NCI-H2171 (cell line): ENCODE results near the gene EVI5L.

Source experiments
- DNase-seq: peaks from one replicate; lab custom pipeline; 2025; lab: John Stamatoyannopoulos, UW

Gene EVI5L

DNA sequence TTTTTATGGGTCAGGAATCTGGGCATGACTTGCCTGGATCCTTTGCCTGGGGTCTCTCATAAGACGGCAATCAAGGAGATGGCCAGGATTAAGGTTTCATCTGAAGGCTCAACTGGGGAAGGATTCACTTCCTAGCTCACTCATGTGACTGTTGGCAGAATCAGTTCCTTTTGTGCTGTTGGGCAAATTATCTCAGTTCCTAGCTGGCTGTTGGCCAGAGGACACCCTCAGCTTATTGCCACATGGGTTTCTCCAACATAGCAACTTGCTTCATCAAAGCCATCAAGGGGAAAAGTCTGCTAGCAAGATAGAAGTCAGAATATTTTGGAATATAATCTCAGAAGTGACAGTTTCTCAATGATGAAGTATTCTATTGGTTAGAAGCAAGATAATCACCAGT lies 12.2 kb upstream of the EVI5L start:
- DNase-seq, result no peak

DNA sequence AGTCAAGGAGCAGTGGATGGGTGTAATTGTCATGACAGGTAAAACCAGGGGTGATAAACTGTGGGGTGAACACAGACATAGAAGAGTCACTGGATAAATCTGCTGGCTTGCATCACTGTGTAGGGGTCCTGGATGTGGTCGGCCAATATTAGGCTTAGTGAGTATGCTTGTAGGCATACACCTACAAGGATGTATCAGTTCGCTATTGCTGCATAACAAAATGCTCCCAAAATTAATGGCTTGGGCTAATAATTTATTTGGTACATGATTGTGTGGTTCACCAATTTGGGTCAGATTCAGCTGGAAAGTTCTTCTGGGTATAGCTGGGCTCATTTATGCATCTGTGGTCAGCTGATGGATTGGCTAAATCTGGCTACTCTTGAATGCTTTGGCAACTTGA lies 11.2 kb upstream of the EVI5L start:
- no peak for DNase-seq

DNA sequence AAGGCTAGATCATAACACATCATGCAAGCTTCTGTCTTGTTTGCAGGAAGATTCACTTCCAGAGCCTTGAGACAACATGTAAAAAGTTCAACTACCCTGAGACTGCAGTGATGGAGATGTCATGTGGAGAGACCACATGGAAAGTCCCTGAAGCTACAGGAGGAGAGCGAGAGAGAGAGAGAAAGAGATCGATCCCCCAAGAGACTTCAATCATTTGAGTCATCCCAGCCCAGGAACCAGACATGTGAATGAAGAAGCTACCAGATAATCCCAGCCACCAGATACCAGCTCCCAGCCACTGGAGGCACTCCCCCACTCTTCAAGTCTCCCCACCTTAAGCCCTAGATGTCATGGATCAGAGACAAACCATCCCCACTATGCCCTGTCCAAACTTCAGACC lies 10.7 kb upstream of the EVI5L start:
- no peak for DNase-seq

DNA sequence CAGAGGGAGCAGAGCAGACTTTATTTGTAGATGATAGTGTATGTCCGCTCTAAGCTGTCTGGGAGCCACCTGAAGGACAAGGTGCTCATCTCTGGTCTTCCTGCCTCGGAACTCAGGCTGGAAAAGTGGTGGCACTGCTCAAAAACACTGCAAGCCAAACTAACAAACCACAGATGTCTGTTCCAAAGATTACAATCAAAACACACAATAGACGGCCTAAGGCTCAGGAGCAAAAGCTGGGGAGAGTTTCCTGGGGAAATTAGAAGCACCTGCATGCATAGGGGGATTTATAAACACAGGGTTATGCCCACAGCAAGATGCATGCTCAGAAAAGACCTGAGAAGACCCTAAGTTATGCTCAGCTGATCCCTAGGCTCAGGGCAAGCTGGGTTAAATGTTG lies 9.4 kb upstream of the EVI5L start:
- DNase-seq, result no peak

DNA sequence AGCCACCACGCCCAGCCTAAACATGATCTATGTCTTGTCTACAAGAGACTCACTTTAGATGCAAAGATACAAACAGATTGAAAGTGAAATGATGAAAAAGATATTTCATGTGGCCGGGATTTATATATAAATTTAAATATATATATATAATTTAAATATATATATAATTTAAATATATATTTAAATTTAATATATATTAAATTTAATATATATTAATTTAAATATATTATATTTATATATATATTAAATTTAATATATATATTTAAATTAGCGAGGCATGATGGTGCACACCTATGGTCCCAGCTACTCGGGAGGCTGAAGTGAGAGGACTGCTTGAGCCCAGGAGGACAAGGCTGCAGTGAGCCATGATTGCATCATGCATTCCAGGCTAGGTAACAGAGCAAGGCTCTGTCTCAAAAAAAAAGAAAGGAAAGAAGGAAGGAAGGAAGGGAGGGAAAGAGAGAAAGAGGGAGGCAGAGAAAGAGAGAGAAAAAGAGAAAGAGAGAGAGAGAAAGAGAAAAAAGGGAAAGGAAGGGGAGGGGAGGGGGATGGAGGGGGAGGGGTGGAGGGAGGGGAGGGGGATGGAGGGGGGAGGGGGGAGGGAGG lies 7.0 kb upstream of the EVI5L start:
- DNase-seq, result no peak

DNA sequence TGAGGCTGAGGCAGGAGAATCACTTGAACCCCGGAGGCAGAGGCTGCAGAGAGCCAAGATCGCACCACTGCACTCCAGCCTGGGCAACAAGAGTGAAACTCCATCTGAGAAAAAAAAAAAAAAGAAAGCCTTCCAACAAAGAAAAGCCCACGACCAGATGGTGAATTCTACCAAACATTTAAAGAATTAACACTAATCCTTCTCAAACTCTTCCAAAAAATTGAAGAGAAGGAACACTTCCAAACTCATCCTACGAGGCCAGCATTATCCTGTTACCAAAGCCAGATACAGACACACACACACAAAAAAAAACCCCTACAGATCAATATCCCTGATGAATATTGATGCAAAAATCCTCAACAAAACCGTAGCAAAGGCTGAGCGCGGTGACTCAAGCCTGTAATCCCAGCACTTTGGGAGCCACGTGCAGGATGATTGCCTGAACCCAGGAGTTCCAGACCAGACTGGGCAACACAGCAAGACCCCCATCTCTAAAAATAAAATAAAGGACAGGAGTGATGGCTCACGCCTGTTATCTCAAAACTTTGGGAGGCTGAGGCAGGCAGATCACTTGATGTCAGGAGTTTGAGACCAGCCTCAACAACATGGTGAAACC lies 6.2 kb upstream of the EVI5L start:
- no peak for DNase-seq

DNA sequence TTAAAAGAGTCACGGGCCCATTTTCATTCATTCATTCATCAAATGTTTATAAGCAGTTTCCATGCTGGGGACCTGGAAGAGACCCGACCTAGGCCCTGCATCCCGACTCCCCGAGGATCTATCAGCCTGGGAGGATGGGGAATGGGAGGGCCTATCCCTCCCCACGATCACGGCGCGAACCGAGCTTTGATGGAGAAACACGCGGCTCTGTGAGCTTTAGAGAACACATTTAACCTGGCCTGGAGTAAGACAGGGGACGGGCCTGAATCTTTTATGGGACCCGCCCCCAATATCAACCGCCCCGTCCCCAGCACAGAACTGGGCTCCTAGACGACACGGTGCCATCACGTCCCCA lies 875 bp upstream of the EVI5L start:
- DNase-seq, result no peak

DNA sequence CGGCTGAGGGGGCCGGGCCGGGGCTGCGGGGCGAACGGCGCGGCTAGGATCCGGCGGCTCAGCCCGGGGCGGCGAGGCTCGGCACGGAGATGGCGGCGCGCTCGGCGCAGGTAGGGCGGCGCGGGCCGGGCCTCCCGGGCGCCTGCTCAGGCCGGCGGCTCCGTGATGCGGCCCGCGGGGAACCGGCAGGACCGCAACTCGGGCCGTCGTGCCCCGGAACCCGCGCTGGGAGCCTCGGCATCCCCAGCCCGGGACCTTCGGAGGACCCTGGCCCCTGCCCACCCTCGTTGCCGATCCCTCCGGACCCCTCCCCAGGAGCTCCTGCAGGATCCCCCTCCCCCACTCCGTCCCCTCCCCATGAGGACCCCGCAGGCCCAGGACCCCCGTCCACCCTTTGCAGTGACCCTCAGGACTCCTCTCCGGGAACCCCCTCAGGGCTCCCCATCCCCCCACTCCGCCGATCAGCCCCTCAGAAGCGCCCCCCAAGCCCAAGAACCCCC lies 304 bp downstream of the EVI5L start:
- DNase-seq, result no peak

DNA sequence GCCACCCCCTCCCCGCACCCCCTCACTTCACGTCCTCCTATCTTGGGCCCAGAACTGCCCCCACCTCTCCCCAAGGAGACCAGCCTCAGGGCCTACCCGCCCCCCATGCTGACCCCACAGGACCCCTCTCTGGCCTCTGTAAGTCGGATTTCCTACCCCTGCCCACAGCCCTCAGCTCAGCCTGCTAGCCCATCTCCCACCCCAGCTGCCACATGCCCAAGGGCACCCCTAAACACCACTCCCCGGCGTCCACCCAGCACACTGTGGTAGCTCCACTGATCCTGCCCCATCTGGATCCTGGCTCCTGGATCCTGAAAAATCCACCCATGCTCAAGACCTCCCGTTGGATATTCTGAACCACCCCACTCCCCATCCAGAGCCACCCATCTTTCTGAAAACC lies 805 bp downstream of the EVI5L start:
- DNase-seq, result no peak

DNA sequence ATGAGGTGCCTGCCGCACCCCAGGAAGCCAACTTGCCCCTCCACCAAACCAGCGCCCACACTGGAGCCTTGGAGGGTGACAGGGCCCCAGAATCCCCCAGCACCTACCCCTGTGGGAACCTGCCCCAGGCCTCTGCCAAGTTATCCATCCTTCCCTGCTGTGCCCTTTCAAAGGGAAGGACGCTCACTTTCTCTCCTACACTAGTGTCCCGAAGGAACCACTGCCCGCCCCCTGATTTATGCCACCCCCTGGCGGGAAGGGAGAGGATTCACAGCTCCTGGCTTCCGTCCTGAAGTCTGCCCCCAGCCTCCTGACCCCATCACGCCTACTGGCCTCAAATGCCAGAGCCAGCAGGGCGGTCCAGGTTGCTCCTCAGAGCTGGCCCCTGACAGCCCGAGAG lies 1.4 kb downstream of the EVI5L start:
- DNase-seq, result no peak

DNA sequence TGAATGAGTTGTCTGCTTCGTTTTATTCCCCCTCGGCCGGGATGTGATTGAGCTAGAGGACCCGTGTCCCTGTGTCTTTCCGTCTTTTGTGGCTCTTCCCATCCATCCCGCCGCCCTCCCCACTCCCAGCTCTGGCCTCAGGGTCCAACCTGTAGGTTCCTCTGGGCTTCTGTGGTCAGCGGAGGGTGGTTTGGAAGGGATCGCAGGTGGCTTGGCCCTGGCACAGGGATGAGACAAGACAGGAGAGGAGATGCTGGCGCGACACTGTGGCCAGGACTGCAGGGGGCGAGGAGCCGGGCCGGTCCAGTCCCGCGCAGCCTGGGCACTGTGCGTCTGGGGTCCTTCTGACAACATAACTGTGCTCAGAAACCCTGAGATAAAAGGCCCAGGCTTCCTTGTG lies 2.0 kb downstream of the EVI5L start:
- no peak for DNase-seq

DNA sequence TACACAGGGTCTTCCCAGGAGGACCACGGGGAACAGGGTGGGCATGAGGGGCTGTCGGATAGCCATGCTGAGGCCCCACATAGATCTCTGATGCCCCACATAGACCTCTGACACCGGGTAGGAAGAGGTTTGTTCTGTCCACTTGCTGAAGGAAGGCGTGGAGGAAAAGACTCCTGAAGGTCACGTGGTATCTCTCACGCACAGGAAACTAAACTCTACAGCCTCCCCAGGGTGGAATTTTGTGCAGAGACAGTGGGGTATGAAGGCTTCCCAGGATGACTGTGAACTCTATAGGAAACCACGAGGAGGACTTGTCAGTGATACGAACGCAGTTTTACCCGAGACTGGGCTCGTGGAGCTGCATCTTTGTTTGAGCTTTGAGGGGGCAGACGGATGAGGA lies 2.8 kb downstream of the EVI5L start:
- no peak for DNase-seq

DNA sequence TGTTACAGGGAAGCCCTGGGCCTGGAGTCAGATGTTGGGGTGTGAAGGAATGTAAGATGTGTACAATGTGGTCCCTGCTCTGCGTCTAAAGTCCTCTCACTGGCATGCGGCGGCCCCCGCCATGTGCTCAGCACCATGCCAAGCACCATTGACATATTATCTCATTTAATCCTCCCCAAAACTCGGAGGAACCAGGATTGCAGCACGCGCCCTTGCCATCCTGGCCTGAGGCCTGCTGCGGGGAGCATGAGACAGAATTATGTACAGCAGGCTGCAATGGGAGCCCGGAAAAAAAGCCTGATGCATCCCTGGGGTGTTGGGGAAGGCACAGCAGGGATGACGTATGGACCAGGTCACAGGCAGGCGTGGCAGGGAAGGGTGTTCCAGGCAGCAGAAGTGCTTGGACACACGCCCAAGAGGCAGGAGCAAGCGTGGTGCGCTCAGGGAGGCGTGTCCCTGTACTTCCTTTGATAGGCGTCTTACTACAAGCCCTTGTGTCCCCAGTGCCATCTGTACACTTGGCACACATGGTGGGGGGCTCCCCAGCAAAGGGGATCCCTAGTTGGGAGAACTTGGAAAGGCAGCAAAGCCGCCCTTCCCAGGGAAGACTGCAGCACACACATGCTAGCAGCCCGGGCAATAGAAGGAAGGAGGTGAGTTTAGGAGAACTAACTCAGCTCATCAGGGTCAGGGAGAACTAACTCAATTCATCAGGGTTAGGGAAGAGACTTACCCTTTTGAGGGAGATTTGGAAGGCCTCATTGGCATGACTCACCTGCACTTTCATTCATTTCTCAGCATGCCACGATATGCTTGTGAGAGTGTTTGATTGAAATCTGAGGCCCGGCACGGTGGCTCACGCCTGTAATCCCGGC lies 3.4 kb downstream of the EVI5L start:
- DNase-seq, result peak; percentile 80

DNA sequence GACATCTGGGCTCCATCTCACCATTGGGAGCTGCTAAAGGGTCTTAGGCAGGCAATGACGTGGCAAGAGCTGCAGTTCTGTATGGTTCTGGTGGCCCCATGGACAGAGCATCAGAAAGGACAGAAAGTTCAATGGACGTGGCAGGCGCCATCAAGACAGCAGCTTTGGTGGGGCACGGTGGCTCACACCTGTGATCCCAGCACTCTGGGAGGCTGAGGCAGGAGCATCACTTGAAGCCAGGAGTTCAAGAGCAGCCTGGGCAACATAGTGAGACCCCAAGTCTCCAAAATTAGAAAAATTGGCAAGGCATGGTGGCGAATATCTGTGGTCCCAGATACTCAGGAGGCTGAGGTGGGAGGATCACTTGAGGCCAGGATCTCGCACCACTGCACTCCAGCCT lies 9.5 kb downstream of the EVI5L start:
- DNase-seq, result no peak

DNA sequence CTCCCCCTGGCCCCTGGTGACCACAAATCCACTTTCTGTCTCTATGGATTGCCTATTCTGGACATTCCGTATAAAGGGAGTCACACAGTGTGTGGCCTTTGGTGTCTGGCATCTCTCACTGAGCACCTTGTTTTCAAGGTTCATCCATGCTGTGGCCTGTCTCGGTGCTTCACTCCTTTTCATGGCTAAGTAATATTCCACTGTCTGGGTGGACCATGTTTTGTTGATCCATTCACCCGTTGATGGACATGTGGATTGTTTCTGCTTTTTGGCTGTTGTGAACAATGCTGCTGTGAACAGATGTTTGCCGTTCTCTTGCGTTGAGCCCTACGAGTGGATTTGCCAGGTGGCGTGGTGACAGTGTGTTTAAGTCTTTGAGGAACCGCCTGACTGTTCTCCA lies 10.6 kb downstream of the EVI5L start:
- DNase-seq, result no peak

DNA sequence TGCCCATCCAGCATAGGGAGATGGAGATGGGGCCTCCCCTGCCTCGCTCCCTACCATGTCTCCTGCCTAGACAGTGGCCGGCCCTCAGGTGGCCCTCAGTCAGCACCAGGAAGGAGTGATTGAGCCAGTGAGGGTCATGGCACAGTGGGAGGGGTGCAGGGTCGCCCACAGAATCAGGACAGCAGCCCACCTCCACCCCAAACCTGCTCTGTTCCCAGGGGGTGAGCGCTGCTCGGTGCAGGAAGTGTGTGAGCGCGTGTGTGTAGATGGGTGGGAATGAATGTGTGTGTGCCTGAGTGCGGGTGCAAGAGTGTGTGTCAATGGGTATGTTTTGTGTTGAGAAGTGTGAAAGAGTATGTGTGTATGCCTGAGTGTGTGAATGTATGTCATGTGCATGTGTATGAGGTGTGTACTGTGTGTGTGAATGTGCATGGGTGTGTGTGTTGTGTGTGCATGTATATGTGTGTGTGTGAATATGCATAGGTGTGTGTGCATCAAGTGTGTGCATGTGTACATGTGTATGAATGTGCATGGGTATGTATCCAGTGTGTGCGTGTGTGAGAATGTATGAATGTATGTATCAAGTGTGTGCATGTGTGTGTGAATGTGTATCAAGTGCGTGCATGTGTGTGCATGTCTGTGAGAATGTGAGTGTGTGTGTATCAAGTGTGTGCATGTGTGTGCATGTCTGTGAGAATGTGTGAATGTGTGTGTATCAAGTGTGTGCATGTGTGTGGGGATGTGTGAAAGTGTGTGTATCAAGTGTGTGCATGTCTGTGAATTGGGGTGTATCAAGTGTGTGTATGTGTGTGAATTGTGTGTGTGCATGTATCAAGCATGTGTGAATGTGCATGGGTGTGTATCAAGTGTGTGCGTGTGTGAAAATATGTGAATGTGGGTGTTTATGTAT lies 12.0 kb downstream of the EVI5L start:
- no peak for DNase-seq

DNA sequence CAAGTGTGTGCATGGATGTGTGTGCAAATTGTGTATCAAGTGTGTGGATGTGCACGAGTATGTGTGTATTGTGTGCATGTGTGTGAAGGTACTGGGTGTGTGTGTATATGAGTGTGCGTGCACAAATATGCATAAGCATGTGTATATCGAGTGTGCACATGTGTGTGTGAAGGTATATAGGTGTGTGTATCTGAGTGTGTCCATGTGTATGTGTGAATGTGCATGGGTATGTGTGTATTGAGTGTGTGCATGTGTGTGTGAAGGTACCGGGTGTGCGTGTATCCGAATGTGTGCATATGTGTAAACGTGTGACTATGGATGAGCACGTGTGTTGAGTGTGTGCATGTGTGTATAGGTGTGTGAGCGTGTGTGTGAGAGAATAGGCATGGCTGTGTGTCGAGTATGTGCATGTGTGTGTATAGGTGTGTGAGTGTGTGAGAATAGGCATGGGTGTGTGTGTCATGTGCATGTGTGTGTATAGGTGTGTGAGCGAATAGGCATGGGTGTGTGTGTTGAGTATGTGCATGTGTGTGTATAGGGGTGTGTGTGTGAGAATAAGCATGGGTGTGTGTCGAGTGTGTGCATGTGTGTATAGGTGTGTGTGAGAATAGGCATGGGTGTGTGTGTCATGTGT lies 12.8 kb downstream of the EVI5L start:
- no peak for DNase-seq

DNA sequence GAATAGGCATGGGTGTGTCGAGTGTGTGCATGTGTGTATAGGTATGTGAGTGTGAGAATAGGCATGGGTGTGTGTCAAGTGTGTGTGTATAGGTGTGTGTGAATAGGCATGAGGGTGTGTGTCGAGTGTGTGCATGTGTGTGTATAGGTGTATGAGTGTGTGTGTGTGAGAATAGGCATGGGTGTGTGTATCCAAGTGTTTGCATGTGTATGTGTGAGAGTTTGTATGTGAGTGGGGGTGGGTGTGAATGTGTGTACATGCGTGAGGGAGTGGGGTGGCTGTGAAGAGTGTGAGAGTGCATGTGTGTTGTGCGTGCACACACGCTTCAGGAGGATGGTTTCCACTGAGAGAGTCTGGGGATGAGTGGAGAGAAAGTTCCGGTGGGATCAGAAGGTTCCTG lies 13.5 kb downstream of the EVI5L start:
- no peak for DNase-seq

DNA sequence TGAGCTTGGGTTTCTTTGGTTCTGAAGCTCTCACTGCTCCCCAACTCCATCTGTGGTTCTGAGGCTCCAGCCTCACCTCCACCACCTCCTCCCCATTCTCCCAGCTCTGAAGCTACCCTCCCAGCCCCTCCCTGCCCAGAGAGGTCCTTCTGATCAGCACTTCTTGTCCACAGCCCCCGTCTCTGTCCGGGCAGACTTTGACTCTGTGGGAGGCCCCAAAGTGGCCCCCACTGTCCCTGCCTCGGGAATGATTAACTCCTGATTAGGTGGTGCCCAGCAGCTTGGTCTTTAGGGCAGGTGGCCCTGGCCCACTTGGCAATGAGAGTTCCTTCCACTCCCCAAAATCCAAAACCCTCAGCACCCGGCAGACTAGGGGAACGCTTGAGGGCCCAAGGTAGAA lies 14.4 kb downstream of the EVI5L start:
- DNase-seq, result no peak

DNA sequence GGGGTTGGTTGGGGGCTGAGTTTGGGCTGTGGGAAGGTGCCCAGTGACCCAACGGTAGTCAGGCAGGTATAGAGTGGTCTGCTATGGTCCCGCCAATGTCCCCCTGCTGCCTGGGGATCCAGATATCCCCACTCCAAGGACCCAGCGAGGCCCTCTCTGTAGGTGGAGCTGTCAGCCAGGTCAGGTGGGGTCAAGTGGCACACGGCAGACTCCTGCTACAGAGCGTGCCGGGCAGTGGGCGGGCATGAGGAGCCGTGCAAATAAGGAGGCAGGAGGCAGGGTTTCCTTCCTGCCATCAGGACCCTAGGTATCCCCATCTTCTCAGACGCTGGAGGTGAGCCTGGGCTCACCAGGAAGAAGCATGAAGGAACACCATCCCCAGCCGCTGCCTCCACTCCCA lies 14.9 kb downstream of the EVI5L start:
- DNase-seq, result no peak

DNA sequence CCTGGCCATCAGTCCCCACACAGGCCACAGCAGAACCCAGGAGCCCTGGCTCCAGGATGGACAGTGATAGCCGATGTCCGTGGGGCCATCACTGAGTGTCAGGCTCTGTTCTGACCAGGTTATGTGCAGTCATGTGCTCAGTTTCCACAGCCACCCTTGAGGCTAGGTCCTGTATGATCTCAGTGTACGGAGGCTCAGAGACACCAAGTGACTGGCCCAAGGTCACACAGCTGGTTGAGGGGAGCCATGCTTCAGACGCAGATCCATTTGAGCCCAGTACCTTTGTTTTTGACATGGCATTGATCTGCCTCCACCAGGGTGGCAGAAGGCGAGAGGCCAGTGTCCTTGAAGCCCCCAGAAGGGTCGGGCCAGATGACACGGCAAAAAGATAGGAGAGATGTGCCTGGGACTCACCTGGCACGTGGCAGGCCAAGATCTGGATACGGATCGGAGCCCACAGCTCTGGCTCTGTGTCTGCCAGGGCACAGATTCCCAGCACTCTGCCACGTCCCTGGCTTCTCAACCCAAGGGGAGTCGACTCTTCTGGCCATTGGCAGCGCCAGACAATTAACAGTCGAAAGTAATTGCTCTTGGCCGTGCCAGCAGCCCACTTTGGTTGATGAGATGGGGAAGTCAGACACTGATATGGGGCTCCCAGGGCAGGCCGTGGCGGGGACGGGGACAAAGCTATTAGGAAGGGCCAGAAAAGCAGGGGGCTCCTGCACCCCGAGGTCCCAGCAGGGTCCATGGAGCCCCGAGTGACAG lies 15.6 kb downstream of the EVI5L start:
- no peak for DNase-seq
